HPDE6-E6E7 (cell line): ENCODE data around the gene GAS6.

Experiments used
- DNase-seq: peaks from one replicate; pipeline ENCODE4 v3.0.0; 2011; ENCODE audit warnings: missing footprints; ENCODE audit errors: extremely low spot score

GAS6 gene

GRCh38 chr13:113820813-113821651 is 42.8 kb downstream of the GAS6 start:
- DNase-seq = peak; percentile 91

GRCh38 chr13:113819731-113820715 is 43.9 kb downstream of the GAS6 start:
- DNase-seq = no peak

- DNase-seq = no peak
Measured at GRCh38 chr13:113819341-113819730, 44.5 kb downstream of the GAS6 start.

GRCh38 chr13:113818700-113819295 is 45.1 kb downstream of the GAS6 start:
- DNase-seq = no peak

GRCh38 chr13:113817860-113818691 is 45.8 kb downstream of the GAS6 start:
- DNase-seq = no peak

- DNase-seq = peak; percentile 70
Measured at GRCh38 chr13:113816946-113817859, 46.7 kb downstream of the GAS6 start.

- no peak for DNase-seq
Measured at GRCh38 chr13:113816254-113816929, 47.5 kb downstream of the GAS6 start.

- DNase-seq = no peak
Measured at GRCh38 chr13:113815151-113816058, 48.5 kb downstream of the GAS6 start.

- DNase-seq = no peak
Measured at GRCh38 chr13:113814435-113814821, 49.4 kb downstream of the GAS6 start.

- DNase-seq = no peak
Measured at GRCh38 chr13:113813749-113814434, 50.0 kb downstream of the GAS6 start.

GRCh38 chr13:113813070-113813748 is 50.7 kb downstream of the GAS6 start:
- DNase-seq = no peak

GRCh38 chr13:113812178-113813040 is 51.5 kb downstream of the GAS6 start:
- DNase-seq = no peak

GRCh38 chr13:113811081-113811928 is 52.6 kb downstream of the GAS6 start:
- DNase-seq = no peak

- DNase-seq = no peak
Measured at GRCh38 chr13:113810640-113811039, 53.2 kb downstream of the GAS6 start.

GRCh38 chr13:113809934-113810333 is 53.9 kb downstream of the GAS6 start:
- DNase-seq = no peak
